Activated CD4-positive, alpha-beta T cell treated with anti-CD3 and anti-CD28 coated beads, Interleukin-2, amount 10 ng/mL, durations not matched to agents 24 days and 14 days (primary cell): ENCODE data around the gene RGS16. TPM values are rescaled to one million over a fixed set of nuclear protein-coding genes. Genes with fewer than 3 reads are reported as not detected.

Source experiments
- DNase-seq: peaks from one replicate; pipeline ENCODE4 v3.0.0; 2022
- H3K27ac Mint-ChIP-seq: one replicate; pipeline ENCODE4 v1.8.0; 2022; ENCODE audit warnings: mild to moderate bottlenecking, mixed read lengths
- H3K27me3 Mint-ChIP-seq: one replicate; pipeline ENCODE4 v1.8.0; 2022; ENCODE audit warnings: mixed read lengths
- H3K36me3 Mint-ChIP-seq: one replicate; pipeline ENCODE4 v1.8.0; 2022; ENCODE audit warnings: low read depth, mild to moderate bottlenecking, mixed read lengths
- H3K4me1 Mint-ChIP-seq: one replicate; pipeline ENCODE4 v1.8.0; 2021; ENCODE audit warnings: mixed read lengths
- H3K4me3 Mint-ChIP-seq: one replicate; pipeline ENCODE4 v1.8.0; 2022; ENCODE audit warnings: mild to moderate bottlenecking, moderate library complexity, mixed read lengths
- H3K9me3 Mint-ChIP-seq: one replicate; pipeline ENCODE4 v1.8.0; 2021; ENCODE audit warnings: mixed read lengths
- intact Hi-C: fragments of 100-400 bp; cut with micrococcal nuclease; formaldehyde crosslinking; loops from one replicate; pipeline ENCODE4 v1.15.1; 2023
- total RNA-seq: library from RNA; stranded (reverse); gene quantifications from 2 replicates; pipeline ENCODE4 v1.2.3, GENCODE V29; 2022

RGS16 gene
- total RNA-seq, 1 donor from 2014 or later = 94.3 TPM

GRCh38 chr1:182625024-182625423 is 20.8 kb upstream of the RGS16 start:
- DNase-seq = no peak
- H3K4me1 Mint-ChIP-seq = peaks cover 66% of the 10 kb centered on the region
- H3K27ac Mint-ChIP-seq = peak overlapping the region; percentile 47
- peaks cover 9% of the 10 kb centered on the region for H3K9me3 Mint-ChIP-seq
- peak overlapping the region; percentile 38 for H3K4me3 Mint-ChIP-seq
- H3K36me3 Mint-ChIP-seq = peaks cover 5% of the 10 kb centered on the region
- peaks cover 7% of the 10 kb centered on the region for H3K27me3 Mint-ChIP-seq
- intact Hi-C loops = no loop called here

GRCh38 chr1:182624577-182624976 is 20.4 kb upstream of the RGS16 start:
- Mint-ChIP-seq H3K27ac (peak overlapping the region; percentile 47), H3K4me1 (peaks cover 61% of the 10 kb centered on the region), H3K9me3 (peaks cover 9% of the 10 kb centered on the region), H3K36me3 (peaks cover 5% of the 10 kb centered on the region), H3K4me3 (peak overlapping the region; percentile 38), H3K27me3 (peaks cover 7% of the 10 kb centered on the region)
- DNase-seq = no peak
- intact Hi-C loops = no loop called here

GRCh38 chr1:182622901-182623528 is 18.8 kb upstream of the RGS16 start:
- intact Hi-C loops = no loop called here

GRCh38 chr1:182621906-182622305 is 17.7 kb upstream of the RGS16 start:
- intact Hi-C loops = no loop called here
- Mint-ChIP-seq H3K27ac (no peak overlapping the region), H3K4me3 (no peak overlapping the region), H3K27me3 (peaks cover 14% of the 10 kb centered on the region), H3K4me1 (peaks cover 74% of the 10 kb centered on the region), H3K9me3 (peaks cover 13% of the 10 kb centered on the region), H3K36me3 (peaks cover 6% of the 10 kb centered on the region)
- no peak for DNase-seq

More at GRCh38 chr1:182622901-182623528, 18.8 kb upstream of the RGS16 start:
- Mint-ChIP-seq H3K9me3 (peaks cover 13% of the 10 kb centered on the region), H3K27me3 (peaks cover 14% of the 10 kb centered on the region), H3K27ac (peak overlapping the region; percentile 14), H3K36me3 (peaks cover 6% of the 10 kb centered on the region), H3K4me3 (no peak overlapping the region), H3K4me1 (peaks cover 66% of the 10 kb centered on the region)
- no peak for DNase-seq

GRCh38 chr1:182620924-182621585 is 16.9 kb upstream of the RGS16 start:
- H3K9me3 Mint-ChIP-seq = peaks cover 13% of the 10 kb centered on the region
- H3K36me3 Mint-ChIP-seq = peaks cover 7% of the 10 kb centered on the region
- H3K27me3 Mint-ChIP-seq = peaks cover 15% of the 10 kb centered on the region
- H3K4me1 Mint-ChIP-seq = peaks cover 75% of the 10 kb centered on the region
- no peak overlapping the region for H3K4me3 Mint-ChIP-seq
- DNase-seq = no peak
- intact Hi-C loops = no loop called here
- no peak overlapping the region for H3K27ac Mint-ChIP-seq

GRCh38 chr1:182617734-182618351 is 13.7 kb upstream of the RGS16 start:
- intact Hi-C loops = loop anchor here (5.0 to 10.0 kb wide), 4 partner anchors 54 to 1523 kb away; no protein-coding TSS in a partner anchor
- H3K4me1 Mint-ChIP-seq = peaks cover 65% of the 10 kb centered on the region
- H3K4me3 Mint-ChIP-seq = peak overlapping the region; percentile 70
- H3K36me3 Mint-ChIP-seq = peaks cover 8% of the 10 kb centered on the region
- DNase-seq = no peak
- peak overlapping the region; percentile 45 for H3K27ac Mint-ChIP-seq
- H3K27me3 Mint-ChIP-seq = peaks cover 24% of the 10 kb centered on the region
- peaks cover 13% of the 10 kb centered on the region for H3K9me3 Mint-ChIP-seq

- intact Hi-C loops = loop anchor here (5.0 to 10.0 kb wide), 4 partner anchors 55 to 1522 kb away; no protein-coding TSS in a partner anchor
- Mint-ChIP-seq H3K4me1 (peaks cover 67% of the 10 kb centered on the region), H3K36me3 (peaks cover 8% of the 10 kb centered on the region), H3K27me3 (peaks cover 29% of the 10 kb centered on the region), H3K4me3 (peak overlapping the region; percentile 70), H3K27ac (peak overlapping the region; percentile 94), H3K9me3 (peaks cover 13% of the 10 kb centered on the region)
- no peak for DNase-seq
These were observed 12.8 kb upstream of the RGS16 start for GRCh38 chr1:182617014-182617429.

GRCh38 chr1:182616130-182617013 is 12.2 kb upstream of the RGS16 start:
- intact Hi-C loops = loop anchor here (1.0 to 10.0 kb wide), 8 partner anchors 13 to 1522 kb away; no protein-coding TSS in a partner anchor
- H3K4me3 Mint-ChIP-seq = peak overlapping the region; percentile 70
- H3K9me3 Mint-ChIP-seq = peaks cover 13% of the 10 kb centered on the region
- DNase-seq = peak; percentile 97
- peaks cover 29% of the 10 kb centered on the region for H3K27me3 Mint-ChIP-seq
- H3K27ac Mint-ChIP-seq = peak overlapping the region; percentile 94
- peaks cover 65% of the 10 kb centered on the region for H3K4me1 Mint-ChIP-seq
- H3K36me3 Mint-ChIP-seq = peaks cover 8% of the 10 kb centered on the region

GRCh38 chr1:182615468-182616129 is 11.4 kb upstream of the RGS16 start:
- intact Hi-C loops = loop anchor here (1.0 to 10.0 kb wide), 10 partner anchors 12 to 1521 kb away; partner anchors contain the start of genes NPL and RNASEL
- Mint-ChIP-seq H3K9me3 (peaks cover 6% of the 10 kb centered on the region), H3K4me1 (peaks cover 65% of the 10 kb centered on the region), H3K4me3 (peak overlapping the region; percentile 70), H3K36me3 (peaks cover 5% of the 10 kb centered on the region), H3K27ac (peak overlapping the region; percentile 94), H3K27me3 (peaks cover 31% of the 10 kb centered on the region)
- peak; percentile 83 for DNase-seq

- H3K4me1 Mint-ChIP-seq = peaks cover 62% of the 10 kb centered on the region
- H3K27ac Mint-ChIP-seq = peak overlapping the region; percentile 94
- peak overlapping the region; percentile 70 for H3K4me3 Mint-ChIP-seq
- H3K36me3 Mint-ChIP-seq = peaks cover 4% of the 10 kb centered on the region
- peaks cover 31% of the 10 kb centered on the region for H3K27me3 Mint-ChIP-seq
- peaks cover 5% of the 10 kb centered on the region for H3K9me3 Mint-ChIP-seq
- DNase-seq = peak; percentile 83
- intact Hi-C loops = loop anchor here (1.0 to 10.0 kb wide), 6 partner anchors 26 to 1520 kb away; partner anchors contain the start of genes NPL and RNASEL
These were observed 10.7 kb upstream of the RGS16 start for GRCh38 chr1:182614796-182615454.

GRCh38 chr1:182611787-182612186 is 7.6 kb upstream of the RGS16 start:
- no peak for DNase-seq
- intact Hi-C loops = loop anchor here (10.0 kb wide), 1 partner anchor 1517 kb away; no protein-coding TSS in a partner anchor
- peaks cover 63% of the 10 kb centered on the region for H3K4me1 Mint-ChIP-seq

GRCh38 chr1:182611326-182611725 is 7.1 kb upstream of the RGS16 start:
- intact Hi-C loops = loop anchor here (10.0 kb wide), 1 partner anchor 1517 kb away; no protein-coding TSS in a partner anchor
- Mint-ChIP-seq H3K36me3 (peaks cover 2% of the 10 kb centered on the region), H3K27me3 (peaks cover 19% of the 10 kb centered on the region)

More at GRCh38 chr1:182611787-182612186, 7.6 kb upstream of the RGS16 start:
- H3K27me3 Mint-ChIP-seq = peaks cover 21% of the 10 kb centered on the region
- no peak overlapping the region for H3K4me3 Mint-ChIP-seq
- no peak overlapping the region for H3K27ac Mint-ChIP-seq
- H3K9me3 Mint-ChIP-seq = no peaks in the 10 kb centered on the region
- H3K36me3 Mint-ChIP-seq = peaks cover 2% of the 10 kb centered on the region

More at GRCh38 chr1:182611326-182611725, 7.1 kb upstream of the RGS16 start:
- H3K4me3 Mint-ChIP-seq = no peak overlapping the region
- H3K9me3 Mint-ChIP-seq = no peaks in the 10 kb centered on the region
- DNase-seq = no peak
- peak overlapping the region; percentile 29 for H3K27ac Mint-ChIP-seq
- peaks cover 60% of the 10 kb centered on the region for H3K4me1 Mint-ChIP-seq
